DND-41 (cell line): Measurements from ENCODE around the gene CSNK2A2.

Experiments used
- ATAC-seq: fragments of 200-7000 bp; cut with Tn5 transposase; 3 replicates; pipeline ENCODE4 v1.9.1; 2021; ENCODE audit warnings: low read depth; ENCODE audit not compliant: insufficient read depth
- DNase-seq: peaks from one replicate; pipeline ENCODE4 v3.0.0-alpha.2; 2020
- H2AFZ ChIP-seq: 2 replicates; pipeline ENCODE4 v1.6.0; 2012; ENCODE audit warnings: low read depth, low read length
- H3K27ac ChIP-seq: 2 replicates; pipeline ENCODE4 v1.5.1; 2012; ENCODE audit warnings: low read length, inconsistent platforms
- H3K27me3 ChIP-seq: fragments of 200-600 bp; sonication (generic); 2 replicates; pipeline ENCODE4 v1.6.0; 2012; ENCODE audit warnings: low read length, mild to moderate bottlenecking, inconsistent platforms; ENCODE audit not compliant: insufficient read depth, poor library complexity
- H3K36me3 ChIP-seq: 2 replicates; pipeline ENCODE4 v1.5.1; 2012; ENCODE audit warnings: low read length, inconsistent platforms; ENCODE audit not compliant: insufficient read depth
- H3K4me1 ChIP-seq: 2 replicates; pipeline ENCODE4 v1.5.1; 2012; ENCODE audit warnings: mild to moderate bottlenecking, low read length; ENCODE audit not compliant: insufficient read depth
- H3K4me2 ChIP-seq: 2 replicates; pipeline ENCODE4 v1.6.0; 2012; ENCODE audit warnings: mild to moderate bottlenecking, moderate library complexity, low read length, inconsistent platforms; ENCODE audit not compliant: insufficient read depth
- H3K4me3 ChIP-seq, 2 experiments: fragments of 200-600 bp in 1 of 2; shearing (Covaris generic) in 1 of 2; 2 replicates each; pipeline ENCODE4 v1.5.1; 2012 to 2016; ENCODE audit warnings: inconsistent platforms in 2 of 2, low read length in 2 of 2, mild to moderate bottlenecking in 2 of 2, low read depth in 1 of 2, moderate library complexity in 1 of 2
- H3K79me2 ChIP-seq: 2 replicates; pipeline ENCODE4 v1.6.0; 2012; ENCODE audit warnings: low read length, inconsistent platforms; ENCODE audit not compliant: insufficient read depth
- H3K9ac ChIP-seq: 2 replicates; pipeline ENCODE4 v1.6.0; 2012; ENCODE audit warnings: low read depth, mild to moderate bottlenecking, inconsistent platforms, low read length, moderate library complexity
- H3K9me3 ChIP-seq: 2 replicates; pipeline ENCODE4 v1.5.1; 2012; ENCODE audit warnings: low read length, moderate library complexity, mild to moderate bottlenecking, inconsistent platforms; ENCODE audit not compliant: insufficient read depth, severe bottlenecking
- H4K20me1 ChIP-seq: 2 replicates; pipeline ENCODE4 v1.6.0; 2012; ENCODE audit warnings: low read length; ENCODE audit not compliant: insufficient read depth
- CTCF ChIP-seq: IDR thresholded peaks from 2 replicates; pipeline ENCODE4 v1.5.1; 2012; ENCODE audit warnings: borderline replicate concordance, low read length, moderate library complexity, mild to moderate bottlenecking; ENCODE audit not compliant: poor library complexity, severe bottlenecking; ENCODE audit errors: extremely low read depth
- EZH2 ChIP-seq: IDR thresholded peaks from 3 replicates; pipeline ENCODE4 v1.6.1; 2012; ENCODE audit warnings: borderline replicate concordance, low read depth, mild to moderate bottlenecking, moderate library complexity, low read length, inconsistent platforms; ENCODE audit not compliant: severe bottlenecking

CSNK2A2 gene

GRCh38 chr16:58211245-58211644, 13.3 kb upstream of the CSNK2A2 start:
- Histone ChIP-seq H3K4me2 (no peak overlapping the region), H4K20me1 (no peaks in the 10 kb centered on the region), H3K27me3 (peaks cover 4% of the 10 kb centered on the region), H3K9me3 (no peaks in the 10 kb centered on the region), H2AFZ (no peak overlapping the region), H3K4me1 (no peaks in the 10 kb centered on the region), H3K36me3 (no peaks in the 10 kb centered on the region), H3K79me2 (no peaks in the 10 kb centered on the region), H3K27ac (no peak overlapping the region), H3K4me3 (no peak overlapping the region), H3K9ac (no peak overlapping the region)
- TF ChIP-seq CTCF (no peak), EZH2 (no peak)
- no peak for DNase-seq
- ATAC-seq = no peak

- TF ChIP-seq EZH2 = no peak
- TF ChIP-seq CTCF = no peak
- Histone ChIP-seq H4K20me1 (no peaks in the 10 kb centered on the region), H3K9ac (no peak overlapping the region), H3K4me3 (no peak overlapping the region), H3K4me2 (no peak overlapping the region), H3K36me3 (no peaks in the 10 kb centered on the region), H2AFZ (no peak overlapping the region), H3K4me1 (no peaks in the 10 kb centered on the region), H3K79me2 (no peaks in the 10 kb centered on the region), H3K9me3 (no peaks in the 10 kb centered on the region), H3K27ac (no peak overlapping the region), H3K27me3 (peaks cover 7% of the 10 kb centered on the region)
- ATAC-seq = no peak
- DNase-seq = no peak
These were observed 7.5 kb upstream of the CSNK2A2 start for GRCh38 chr16:58205276-58206036.

GRCh38 chr16:58201163-58201562, 3.3 kb upstream of the CSNK2A2 start:
- no peak overlapping the region for H3K4me3 ChIP-seq
- H3K79me2 ChIP-seq = peaks cover 14% of the 10 kb centered on the region
- no peaks in the 10 kb centered on the region for H3K9me3 ChIP-seq
- H3K27ac ChIP-seq = no peak overlapping the region
- peaks cover 8% of the 10 kb centered on the region for H4K20me1 ChIP-seq
- H3K4me2 ChIP-seq = no peak overlapping the region
- ATAC-seq = no peak
- no peak for TF ChIP-seq EZH2
- no peak for TF ChIP-seq CTCF
- H2AFZ ChIP-seq = no peak overlapping the region
- DNase-seq = no peak
- peaks cover 3% of the 10 kb centered on the region for H3K36me3 ChIP-seq
- H3K27me3 ChIP-seq = peaks cover 13% of the 10 kb centered on the region
- H3K4me1 ChIP-seq = peaks cover 17% of the 10 kb centered on the region
- H3K9ac ChIP-seq = no peak overlapping the region
